Karpas-422 (cell line): ENCODE data around the gene TRIM49. TPM values are rescaled to one million over a fixed set of nuclear protein-coding genes. Genes with fewer than 3 reads are reported as not detected.

Experiments
- small RNA-seq: library from RNA; depleted of rRNA; stranded (forward); fragments of <200 nt; gene quantifications from one replicate; pipeline ENCODE3, GENCODE V24; 2014
- total RNA-seq: library from RNA; depleted of rRNA; stranded (reverse); fragments of >200 nt; shearing (Covaris generic); gene quantifications from 2 replicates; pipeline ENCODE4 v1.2.3, GENCODE V29; 2014; ENCODE audit warnings: low replicate concordance; rRNA removed

Gene TRIM49
- total RNA-seq, 1 experiment from 2014 or later: not detected

Small RNA genes lying within 50 kb of the gene (small RNA-seq; reads per million reads assigned to genes)
- not detected for gene AP003122.3

Other genes with a start within 250 kb of the TRIM49 start
- not detected in 2 replicates for gene TRIM77, start 98.3 kb downstream of the TRIM49 start, total RNA-seq
- not detected in 2 replicates for gene TRIM64B, start 69.9 kb upstream of the TRIM49 start, total RNA-seq
- not detected in 2 replicates for gene TRIM49D1, start 113.7 kb upstream of the TRIM49 start, total RNA-seq
- not detected in 2 replicates for gene TRIM49D2, start 115.5 kb upstream of the TRIM49 start, total RNA-seq
- not detected in 2 replicates for gene TRIM64, start 157.5 kb upstream of the TRIM49 start, total RNA-seq
- not detected in 2 replicates for gene TRIM49C, start 222.5 kb upstream of the TRIM49 start, total RNA-seq